ENCODE measurements around the gene DLGAP1. TPM values are rescaled to one million over a fixed set of nuclear protein-coding genes. Genes with fewer than 3 reads are reported as not detected.
A peak's percentile ranks its signal among the peaks of the same experiment; 100 is the strongest.

The DLGAP1 gene
- total and polyA plus RNA-seq, 2 of the 13 experiments (the other 11 are each of a cell fraction or from before 2014, with no cell fraction given), result 0.01 TPM; not detected in 1

DNA sequence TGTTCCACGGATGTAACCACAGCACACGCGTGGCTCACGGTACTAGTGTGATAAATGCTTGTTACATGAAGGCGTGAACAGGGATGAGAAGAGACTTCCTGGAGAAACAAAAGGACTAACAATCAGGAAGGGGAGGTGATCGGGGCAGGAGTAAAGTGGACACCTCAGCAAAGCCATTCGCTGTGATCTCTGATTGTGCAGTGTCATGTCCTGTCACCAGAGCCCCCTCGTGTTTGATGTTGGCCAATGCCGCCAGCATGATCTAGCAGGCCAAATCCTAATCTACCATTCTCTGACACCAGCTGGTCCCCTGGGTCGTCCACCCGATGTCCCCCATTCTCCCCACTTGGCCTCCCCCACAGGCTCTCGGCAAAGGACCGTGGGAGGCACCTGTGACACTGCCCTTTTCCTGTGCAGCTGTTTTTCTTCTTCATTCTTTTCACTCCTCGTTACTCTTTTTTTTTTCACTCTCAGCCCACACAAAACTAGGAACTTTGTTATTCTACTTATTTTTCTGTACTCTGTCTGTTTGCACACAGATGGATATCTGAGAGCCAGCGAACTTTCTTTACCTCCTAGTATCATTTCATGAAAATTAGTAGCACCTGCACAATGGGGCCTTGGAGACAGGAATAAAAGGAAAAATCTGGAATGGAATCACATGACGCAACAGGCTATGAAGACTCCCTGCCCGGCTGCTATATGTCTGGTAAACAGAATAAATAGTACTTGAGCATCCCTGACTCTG, 858.3 kb downstream of the DLGAP1 start (continued):
- no peak for TF ChIP-seq FOXM1 (CRISPR knock-in tag; IDR thresholded peaks at IDR 0.05)
- TF ChIP-seq ZNF225 (CRISPR knock-in tag; IDR thresholded peaks at IDR 0.05), result 0 out of 2 replicates have a peak, but pooled peaks have one; percentile 36
- peak; percentile 75 for TF ChIP-seq TBX2 (CRISPR knock-in tag; IDR thresholded peaks at IDR 0.05; ENCODE audit: borderline replicate concordance)
- no peak for TF ChIP-seq CENPX (CRISPR knock-in tag; IDR thresholded peaks at IDR 0.05)
- no peak for TF ChIP-seq ELF4 (CRISPR knock-in tag; IDR thresholded peaks at IDR 0.05; ENCODE audit: borderline replicate concordance)
- TF ChIP-seq, protein P1, sequence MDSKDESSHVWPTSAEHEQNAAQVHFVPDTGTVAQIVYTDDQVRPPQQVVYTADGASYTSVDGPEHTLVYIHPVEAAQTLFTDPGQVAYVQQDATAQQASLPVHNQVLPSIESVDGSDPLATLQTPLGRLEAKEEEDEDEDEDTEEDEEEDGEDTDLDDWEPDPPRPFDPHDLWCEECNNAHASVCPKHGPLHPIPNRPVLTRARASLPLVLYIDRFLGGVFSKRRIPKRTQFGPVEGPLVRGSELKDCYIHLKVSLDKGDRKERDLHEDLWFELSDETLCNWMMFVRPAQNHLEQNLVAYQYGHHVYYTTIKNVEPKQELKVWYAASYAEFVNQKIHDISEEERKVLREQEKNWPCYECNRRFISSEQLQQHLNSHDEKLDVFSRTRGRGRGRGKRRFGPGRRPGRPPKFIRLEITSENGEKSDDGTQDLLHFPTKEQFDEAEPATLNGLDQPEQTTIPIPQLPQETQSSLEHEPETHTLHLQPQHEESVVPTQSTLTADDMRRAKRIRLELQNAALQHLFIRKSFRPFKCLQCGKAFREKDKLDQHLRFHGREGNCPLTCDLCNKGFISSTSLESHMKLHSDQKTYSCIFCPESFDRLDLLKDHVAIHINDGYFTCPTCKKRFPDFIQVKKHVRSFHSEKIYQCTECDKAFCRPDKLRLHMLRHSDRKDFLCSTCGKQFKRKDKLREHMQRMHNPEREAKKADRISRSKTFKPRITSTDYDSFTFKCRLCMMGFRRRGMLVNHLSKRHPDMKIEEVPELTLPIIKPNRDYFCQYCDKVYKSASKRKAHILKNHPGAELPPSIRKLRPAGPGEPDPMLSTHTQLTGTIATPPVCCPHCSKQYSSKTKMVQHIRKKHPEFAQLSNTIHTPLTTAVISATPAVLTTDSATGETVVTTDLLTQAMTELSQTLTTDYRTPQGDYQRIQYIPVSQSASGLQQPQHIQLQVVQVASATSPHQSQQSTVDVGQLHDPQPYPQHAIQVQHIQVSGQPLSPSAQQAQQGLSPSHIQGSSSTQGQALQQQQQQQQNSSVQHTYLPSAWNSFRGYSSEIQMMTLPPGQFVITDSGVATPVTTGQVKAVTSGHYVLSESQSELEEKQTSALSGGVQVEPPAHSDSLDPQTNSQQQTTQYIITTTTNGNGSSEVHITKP (CRISPR knock-in tag; IDR thresholded peaks at IDR 0.05; ENCODE audit: low read depth), result peak; percentile 60; the same call in 1 of the 2 replicates
- TF ChIP-seq HNRNPL (IDR thresholded peaks at IDR 0.05; ENCODE audit: low read depth, low read length), result no peak
- TF ChIP-seq SP5 (CRISPR knock-in tag; IDR thresholded peaks at IDR 0.05; ENCODE audit: borderline replicate concordance, low read depth), result no peak
- peak; percentile 35 for TF ChIP-seq MED8 (CRISPR knock-in tag; IDR thresholded peaks at IDR 0.05; ENCODE audit: insufficient replicate concordance)
- TF ChIP-seq, protein P2, sequence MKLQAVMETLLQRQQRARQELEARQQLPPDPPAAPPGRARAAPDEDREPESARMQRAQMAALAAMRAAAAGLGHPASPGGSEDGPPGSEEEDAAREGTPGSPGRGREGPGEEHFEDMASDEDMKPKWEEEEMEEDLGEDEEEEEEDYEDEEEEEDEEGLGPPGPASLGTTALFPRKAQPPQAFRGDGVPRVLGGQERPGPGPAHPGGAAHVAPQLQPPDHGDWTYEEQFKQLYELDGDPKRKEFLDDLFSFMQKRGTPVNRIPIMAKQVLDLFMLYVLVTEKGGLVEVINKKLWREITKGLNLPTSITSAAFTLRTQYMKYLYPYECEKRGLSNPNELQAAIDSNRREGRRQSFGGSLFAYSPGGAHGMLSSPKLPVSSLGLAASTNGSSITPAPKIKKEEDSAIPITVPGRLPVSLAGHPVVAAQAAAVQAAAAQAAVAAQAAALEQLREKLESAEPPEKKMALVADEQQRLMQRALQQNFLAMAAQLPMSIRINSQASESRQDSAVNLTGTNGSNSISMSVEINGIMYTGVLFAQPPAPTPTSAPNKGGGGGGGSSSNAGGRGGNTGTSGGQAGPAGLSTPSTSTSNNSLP (IDR thresholded peaks at IDR 0.05; ENCODE audit: low read depth, low read length), result peak; percentile 78
- peak; percentile 71 for TF ChIP-seq ETV5 (CRISPR knock-in tag; IDR thresholded peaks at IDR 0.05; ENCODE audit: borderline replicate concordance)
- no peak for TF ChIP-seq KLF16 (CRISPR knock-in tag; IDR thresholded peaks at IDR 0.05)
- peak; percentile 75; the same call in 1 of the 2 replicates for TF ChIP-seq SIN3A (IDR thresholded peaks at IDR 0.05; ENCODE audit: borderline replicate concordance, low read depth, low read length)
- TF ChIP-seq, protein P3, sequence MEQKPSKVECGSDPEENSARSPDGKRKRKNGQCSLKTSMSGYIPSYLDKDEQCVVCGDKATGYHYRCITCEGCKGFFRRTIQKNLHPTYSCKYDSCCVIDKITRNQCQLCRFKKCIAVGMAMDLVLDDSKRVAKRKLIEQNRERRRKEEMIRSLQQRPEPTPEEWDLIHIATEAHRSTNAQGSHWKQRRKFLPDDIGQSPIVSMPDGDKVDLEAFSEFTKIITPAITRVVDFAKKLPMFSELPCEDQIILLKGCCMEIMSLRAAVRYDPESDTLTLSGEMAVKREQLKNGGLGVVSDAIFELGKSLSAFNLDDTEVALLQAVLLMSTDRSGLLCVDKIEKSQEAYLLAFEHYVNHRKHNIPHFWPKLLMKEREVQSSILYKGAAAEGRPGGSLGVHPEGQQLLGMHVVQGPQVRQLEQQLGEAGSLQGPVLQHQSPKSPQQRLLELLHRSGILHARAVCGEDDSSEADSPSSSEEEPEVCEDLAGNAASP (CRISPR knock-in tag; IDR thresholded peaks at IDR 0.05; ENCODE audit: borderline replicate concordance), result peak; percentile 12; the same call in 1 of the 2 replicates
- TF ChIP-seq, protein P4, sequence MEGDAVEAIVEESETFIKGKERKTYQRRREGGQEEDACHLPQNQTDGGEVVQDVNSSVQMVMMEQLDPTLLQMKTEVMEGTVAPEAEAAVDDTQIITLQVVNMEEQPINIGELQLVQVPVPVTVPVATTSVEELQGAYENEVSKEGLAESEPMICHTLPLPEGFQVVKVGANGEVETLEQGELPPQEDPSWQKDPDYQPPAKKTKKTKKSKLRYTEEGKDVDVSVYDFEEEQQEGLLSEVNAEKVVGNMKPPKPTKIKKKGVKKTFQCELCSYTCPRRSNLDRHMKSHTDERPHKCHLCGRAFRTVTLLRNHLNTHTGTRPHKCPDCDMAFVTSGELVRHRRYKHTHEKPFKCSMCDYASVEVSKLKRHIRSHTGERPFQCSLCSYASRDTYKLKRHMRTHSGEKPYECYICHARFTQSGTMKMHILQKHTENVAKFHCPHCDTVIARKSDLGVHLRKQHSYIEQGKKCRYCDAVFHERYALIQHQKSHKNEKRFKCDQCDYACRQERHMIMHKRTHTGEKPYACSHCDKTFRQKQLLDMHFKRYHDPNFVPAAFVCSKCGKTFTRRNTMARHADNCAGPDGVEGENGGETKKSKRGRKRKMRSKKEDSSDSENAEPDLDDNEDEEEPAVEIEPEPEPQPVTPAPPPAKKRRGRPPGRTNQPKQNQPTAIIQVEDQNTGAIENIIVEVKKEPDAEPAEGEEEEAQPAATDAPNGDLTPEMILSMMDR (CRISPR knock-in tag; IDR thresholded peaks at IDR 0.05), result peak; percentile 69
- TF ChIP-seq ZNF331 (CRISPR knock-in tag; IDR thresholded peaks at IDR 0.05), result no peak; the same call in 1 of the 2 replicates

Measured in HepG2 (cell line).